HG03442 (cell line): ENCODE measurements around the gene LRIG1.

Experiments used
- ATAC-seq: cut with Tn5 transposase; IDR thresholded peaks from one replicate; pipeline ENCODE4 v1.9.1; 2021; ENCODE audit warnings: mild to moderate bottlenecking, moderate library complexity; ENCODE audit not compliant: unreplicated experiment

The LRIG1 gene

GRCh38 chr3:66450390-66451022 is 50.3 kb downstream of the LRIG1 start:
- no peak for ATAC-seq

- no peak for ATAC-seq
Observed at GRCh38 chr3:66449411-66449974, 51.3 kb downstream of the LRIG1 start.

GRCh38 chr3:66444146-66444644 is 56.6 kb downstream of the LRIG1 start:
- ATAC-seq, result no peak

- no peak for ATAC-seq
Observed at GRCh38 chr3:66443118-66443803, 57.6 kb downstream of the LRIG1 start.

GRCh38 chr3:66442254-66443117 is 58.3 kb downstream of the LRIG1 start:
- no peak for ATAC-seq

- no peak for ATAC-seq
Observed at GRCh38 chr3:66441692-66442091, 59.1 kb downstream of the LRIG1 start.

GRCh38 chr3:66441129-66441528 is 59.7 kb downstream of the LRIG1 start:
- ATAC-seq, result no peak

- no peak for ATAC-seq
Observed at GRCh38 chr3:66439666-66440344, 61.0 kb downstream of the LRIG1 start.

- ATAC-seq, result no peak
Observed at GRCh38 chr3:66438046-66438445, 62.8 kb downstream of the LRIG1 start.

GRCh38 chr3:66437341-66437929 is 63.4 kb downstream of the LRIG1 start:
- ATAC-seq, result no peak

- ATAC-seq, result no peak
Observed at GRCh38 chr3:66435989-66436388, 64.8 kb downstream of the LRIG1 start.

- ATAC-seq, result no peak
Observed at GRCh38 chr3:66434726-66435125, 66.1 kb downstream of the LRIG1 start.

- no peak for ATAC-seq
Observed at GRCh38 chr3:66433522-66433782, 67.4 kb downstream of the LRIG1 start.

GRCh38 chr3:66432767-66433521 is 67.9 kb downstream of the LRIG1 start:
- ATAC-seq, result no peak

- ATAC-seq, result no peak
Observed at GRCh38 chr3:66432041-66432766, 68.6 kb downstream of the LRIG1 start.

- ATAC-seq, result no peak
Observed at GRCh38 chr3:66431494-66431893, 69.3 kb downstream of the LRIG1 start.

GRCh38 chr3:66430876-66431275 is 69.9 kb downstream of the LRIG1 start:
- no peak for ATAC-seq

- no peak for ATAC-seq
Observed at GRCh38 chr3:66428733-66429132, 72.1 kb downstream of the LRIG1 start.

GRCh38 chr3:66427951-66428474 is 72.8 kb downstream of the LRIG1 start:
- ATAC-seq, result no peak
